ENCODE measurements around the gene AP5B1.

Gene AP5B1

GRCh38 chr11:65780770-65781151 is at the start of gene AP5B1:
AP5B1 (minus strand) TSS chr11:65780976; CDS start chr11:65780591, 385 bp downstream.
- no peak for DNase-seq

- DNase-seq: no peak
Measured at GRCh38 chr11:65829459-65829858, 48.7 kb upstream of the AP5B1 start.

GRCh38 chr11:65826984-65827735 is 46.4 kb upstream of the AP5B1 start:
- DNase-seq: no peak

- DNase-seq: no peak
Measured at GRCh38 chr11:65822776-65823528, 42.2 kb upstream of the AP5B1 start.

- DNase-seq: no peak
Measured at GRCh38 chr11:65821107-65821506, 40.3 kb upstream of the AP5B1 start.

GRCh38 chr11:65817835-65818680 is 37.3 kb upstream of the AP5B1 start:
- DNase-seq: no peak

- DNase-seq: no peak
Measured at GRCh38 chr11:65817312-65817834, 36.6 kb upstream of the AP5B1 start.

- no peak for DNase-seq
Measured at GRCh38 chr11:65816696-65817095, 35.9 kb upstream of the AP5B1 start.

- no peak for DNase-seq
Measured at GRCh38 chr11:65814986-65815565, 34.3 kb upstream of the AP5B1 start.

- DNase-seq: no peak
Measured at GRCh38 chr11:65814131-65814985, 33.6 kb upstream of the AP5B1 start.

GRCh38 chr11:65811764-65812475 is 31.1 kb upstream of the AP5B1 start:
- no peak for DNase-seq

- DNase-seq: no peak
Measured at GRCh38 chr11:65810046-65810868, 29.5 kb upstream of the AP5B1 start.

- DNase-seq: no peak
Measured at GRCh38 chr11:65809496-65809895, 28.7 kb upstream of the AP5B1 start.

GRCh38 chr11:65808744-65809341 is 28.1 kb upstream of the AP5B1 start:
- no peak for DNase-seq

- no peak for DNase-seq
Measured at GRCh38 chr11:65806979-65807378, 26.2 kb upstream of the AP5B1 start.

- DNase-seq: no peak
Measured at GRCh38 chr11:65803797-65804492, 23.2 kb upstream of the AP5B1 start.

- DNase-seq: no peak
Measured at GRCh38 chr11:65802841-65803240, 22.1 kb upstream of the AP5B1 start.

GRCh38 chr11:65801153-65801987 is 20.6 kb upstream of the AP5B1 start:
- DNase-seq: no peak
